Activated naive CD8-positive, alpha-beta T cell treated with anti-CD3 and anti-CD28 coated beads for 36 hours (primary cell): Measurements from ENCODE around the gene COBL. TPM values are rescaled to one million over a fixed set of nuclear protein-coding genes. Genes with fewer than 3 reads are reported as not detected.

ENCODE experiments used
- DNase-seq: peaks from one replicate; pipeline ENCODE4 v3.0.0; 2021
- H3K27ac Mint-ChIP-seq: one replicate; pipeline ENCODE4 v1.8.0; 2022; ENCODE audit warnings: mild to moderate bottlenecking, moderate library complexity, mixed read lengths
- H3K27me3 Mint-ChIP-seq: one replicate; pipeline ENCODE4 v1.8.0; 2022; ENCODE audit warnings: mild to moderate bottlenecking, mixed read lengths
- H3K36me3 Mint-ChIP-seq: one replicate; pipeline ENCODE4 v1.8.0; 2021; ENCODE audit warnings: mild to moderate bottlenecking, mixed read lengths
- H3K4me1 Mint-ChIP-seq: one replicate; pipeline ENCODE4 v1.8.0; 2021; ENCODE audit warnings: mixed read lengths
- H3K4me3 Mint-ChIP-seq: one replicate; pipeline ENCODE4 v1.8.0; 2022; ENCODE audit warnings: mild to moderate bottlenecking, moderate library complexity, mixed read lengths
- H3K9me3 Mint-ChIP-seq: one replicate; pipeline ENCODE4 v1.8.0; 2022; ENCODE audit warnings: mixed read lengths
- total RNA-seq, 2 experiments: library from RNA; stranded (reverse); gene quantifications; one replicate each; pipeline ENCODE4 v1.2.3, GENCODE V29; 2021

Gene COBL
- total RNA-seq, 2 experiments from 2014 or later = not detected

DNA sequence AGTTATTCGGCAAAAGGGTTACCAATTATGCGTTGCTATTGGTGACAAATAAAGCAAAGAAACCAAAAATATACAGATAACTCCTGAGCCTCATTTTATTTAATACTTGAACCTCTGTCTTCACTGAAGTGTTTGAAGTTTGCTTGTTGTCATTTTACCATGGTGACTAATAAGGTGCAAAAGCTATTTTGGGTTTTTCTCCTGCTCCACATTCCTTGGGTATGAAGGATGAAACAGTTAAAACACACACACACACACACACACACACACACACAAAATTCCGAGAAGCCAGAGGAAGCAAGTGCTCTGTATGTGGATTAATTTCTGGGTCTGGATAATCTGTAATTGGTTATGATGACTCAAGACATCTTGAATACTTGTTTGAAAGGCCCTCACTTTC, 246.5 kb downstream of the COBL start:
- Mint-ChIP-seq H3K9me3 (no peaks in the 10 kb centered on the region), H3K27me3 (no peaks in the 10 kb centered on the region), H3K4me3 (no peak overlapping the region), H3K27ac (no peak overlapping the region), H3K36me3 (no peaks in the 10 kb centered on the region), H3K4me1 (no peaks in the 10 kb centered on the region)
- DNase-seq = no peak

DNA sequence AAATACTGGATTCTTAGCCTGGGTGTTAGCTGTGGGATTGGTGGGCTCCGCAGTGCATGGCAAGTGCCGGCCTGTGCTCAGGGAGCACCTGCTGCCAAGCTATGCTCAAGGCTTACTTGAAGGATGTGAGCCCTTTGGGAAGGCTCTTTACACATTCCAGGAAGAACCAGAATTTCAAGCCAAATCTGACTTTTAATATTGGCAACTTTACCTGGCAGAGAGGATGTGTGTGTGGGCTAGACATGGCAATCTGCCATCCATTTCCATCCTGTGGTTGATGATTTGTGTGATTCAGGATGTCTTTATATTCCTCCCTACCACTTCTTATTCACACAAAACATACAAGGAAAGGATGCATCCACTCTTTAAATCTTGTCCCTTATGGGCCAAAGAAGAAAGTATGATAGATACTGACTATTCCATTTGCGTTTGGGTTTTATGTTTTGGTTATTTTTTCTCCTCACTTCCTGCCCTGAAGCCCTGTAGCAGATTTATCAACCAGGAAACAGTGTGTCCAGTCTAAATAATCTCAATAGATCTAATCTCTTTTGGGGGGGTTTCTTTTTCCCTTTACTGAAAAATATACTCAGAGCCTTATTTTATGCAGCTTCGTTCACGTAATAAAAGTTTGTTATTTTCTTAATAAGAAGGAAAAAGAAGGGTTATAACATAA, 247.1 kb downstream of the COBL start:
- no peaks in the 10 kb centered on the region for H3K36me3 Mint-ChIP-seq
- no peak overlapping the region for H3K4me3 Mint-ChIP-seq
- no peak overlapping the region for H3K27ac Mint-ChIP-seq
- DNase-seq = no peak
- H3K9me3 Mint-ChIP-seq = no peaks in the 10 kb centered on the region
- H3K4me1 Mint-ChIP-seq = no peaks in the 10 kb centered on the region
- no peaks in the 10 kb centered on the region for H3K27me3 Mint-ChIP-seq

DNA sequence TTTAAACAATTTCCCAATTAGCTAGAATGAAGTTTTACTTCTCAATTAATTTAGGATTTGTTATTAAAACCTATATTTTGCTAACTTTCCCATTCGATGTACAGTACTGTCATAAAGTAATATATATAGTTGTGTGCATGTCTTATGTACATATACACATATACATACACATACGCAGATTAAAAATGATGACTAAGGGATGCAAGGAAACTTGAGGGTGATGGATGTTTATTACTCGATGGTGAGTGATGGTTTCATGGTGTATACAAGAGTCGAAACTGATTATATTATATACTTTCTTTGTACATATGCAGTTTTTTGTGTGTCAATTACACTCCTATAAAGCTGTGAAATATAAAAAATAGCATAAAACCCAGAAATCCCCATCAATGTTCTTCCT, 248.2 kb downstream of the COBL start:
- Mint-ChIP-seq H3K27ac (no peak overlapping the region), H3K36me3 (no peaks in the 10 kb centered on the region), H3K4me1 (no peaks in the 10 kb centered on the region), H3K27me3 (no peaks in the 10 kb centered on the region), H3K4me3 (no peak overlapping the region), H3K9me3 (no peaks in the 10 kb centered on the region)
- DNase-seq = no peak

DNA sequence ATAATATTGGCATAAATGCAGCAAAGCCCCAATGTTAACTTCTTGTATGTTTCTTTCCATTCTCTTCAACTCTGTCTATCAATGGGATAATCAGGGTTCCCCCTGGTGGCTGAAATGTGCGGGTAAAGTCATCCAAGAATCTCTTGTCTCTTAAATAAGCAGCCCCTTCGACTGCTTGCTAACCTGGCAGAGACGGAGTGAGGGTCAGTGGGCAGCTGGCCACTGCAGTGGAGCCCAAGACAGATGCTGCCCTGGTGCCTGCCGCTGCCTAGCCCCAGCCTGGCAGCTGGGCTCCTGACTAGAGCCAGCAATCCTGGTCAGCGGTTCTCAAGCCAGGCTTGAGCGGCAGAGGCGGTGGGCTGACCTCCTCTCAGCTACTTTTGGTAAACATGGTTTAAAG, 248.9 kb downstream of the COBL start:
- H3K27me3 Mint-ChIP-seq = no peaks in the 10 kb centered on the region
- no peaks in the 10 kb centered on the region for H3K36me3 Mint-ChIP-seq
- no peaks in the 10 kb centered on the region for H3K4me1 Mint-ChIP-seq
- peak; percentile 15 for DNase-seq
- no peaks in the 10 kb centered on the region for H3K9me3 Mint-ChIP-seq
- H3K27ac Mint-ChIP-seq = no peak overlapping the region
- H3K4me3 Mint-ChIP-seq = no peak overlapping the region

DNA sequence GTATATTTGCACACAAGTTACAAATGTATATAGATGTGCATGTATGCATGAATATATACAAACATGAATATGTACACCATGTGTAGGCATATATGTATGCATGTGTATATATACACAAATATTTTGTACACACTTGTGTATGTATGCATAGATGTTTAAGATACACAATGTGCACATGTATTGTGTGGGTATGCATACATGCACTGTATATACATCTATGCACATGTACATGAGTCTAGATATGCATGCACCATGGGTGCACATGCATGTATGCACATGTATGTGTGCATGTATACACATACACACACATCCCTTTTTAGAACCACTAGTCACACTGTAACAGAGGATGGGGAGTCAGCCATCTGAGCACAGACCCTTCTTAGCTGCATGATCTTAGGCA, 249.4 kb downstream of the COBL start:
- Mint-ChIP-seq H3K27me3 (no peaks in the 10 kb centered on the region), H3K4me3 (no peak overlapping the region), H3K27ac (no peak overlapping the region), H3K4me1 (no peaks in the 10 kb centered on the region), H3K9me3 (no peaks in the 10 kb centered on the region), H3K36me3 (no peaks in the 10 kb centered on the region)
- no peak for DNase-seq

DNA sequence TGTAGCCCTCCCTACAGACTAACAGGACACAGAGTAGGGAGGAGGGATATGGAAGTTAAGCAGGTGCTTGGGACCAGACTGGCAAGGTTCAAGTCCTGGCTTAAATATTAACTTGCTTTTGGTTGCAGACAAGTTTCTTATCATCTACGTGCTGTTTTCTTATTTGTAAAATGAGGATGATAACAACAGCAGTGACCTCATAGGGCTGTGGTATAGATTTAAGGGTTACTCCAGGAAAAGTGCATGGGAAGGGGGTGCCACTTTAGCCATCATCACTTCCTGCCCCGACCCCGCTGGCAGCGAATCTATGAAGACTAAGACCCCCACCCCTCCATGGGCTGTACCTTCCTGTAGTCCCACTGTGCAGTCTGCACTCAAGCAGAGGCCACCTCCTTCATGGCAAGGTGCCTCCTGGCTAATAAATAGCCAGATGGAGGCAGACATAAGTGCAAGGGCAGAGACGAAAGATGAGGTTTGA, 250.2 kb downstream of the COBL start:
- no peaks in the 10 kb centered on the region for H3K27me3 Mint-ChIP-seq
- DNase-seq = no peak
- no peak overlapping the region for H3K27ac Mint-ChIP-seq
- H3K9me3 Mint-ChIP-seq = no peaks in the 10 kb centered on the region
- H3K4me3 Mint-ChIP-seq = no peak overlapping the region
- H3K36me3 Mint-ChIP-seq = no peaks in the 10 kb centered on the region
- no peaks in the 10 kb centered on the region for H3K4me1 Mint-ChIP-seq

DNA sequence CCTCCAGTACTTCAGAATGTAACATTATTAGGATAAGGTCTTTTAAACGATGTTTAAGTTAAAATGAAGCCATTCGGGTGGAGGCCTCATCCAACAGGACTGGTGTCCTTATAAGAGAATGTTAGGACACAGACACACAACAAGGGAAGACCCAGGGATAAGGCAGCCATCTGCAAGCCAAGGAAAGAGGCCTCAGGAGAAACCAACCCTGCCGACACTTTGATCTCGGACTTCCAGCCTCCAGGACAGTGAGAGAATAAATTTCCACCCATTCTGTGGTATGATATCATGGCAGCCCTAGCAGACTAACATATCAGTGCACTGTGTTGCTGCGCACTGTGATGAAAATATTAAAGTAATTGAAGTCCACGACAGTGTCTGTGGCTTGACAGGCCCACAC, 250.8 kb downstream of the COBL start:
- H3K27ac Mint-ChIP-seq = no peak overlapping the region
- no peaks in the 10 kb centered on the region for H3K4me1 Mint-ChIP-seq
- no peak overlapping the region for H3K4me3 Mint-ChIP-seq
- DNase-seq = no peak
- no peaks in the 10 kb centered on the region for H3K9me3 Mint-ChIP-seq
- H3K36me3 Mint-ChIP-seq = no peaks in the 10 kb centered on the region
- H3K27me3 Mint-ChIP-seq = no peaks in the 10 kb centered on the region

DNA sequence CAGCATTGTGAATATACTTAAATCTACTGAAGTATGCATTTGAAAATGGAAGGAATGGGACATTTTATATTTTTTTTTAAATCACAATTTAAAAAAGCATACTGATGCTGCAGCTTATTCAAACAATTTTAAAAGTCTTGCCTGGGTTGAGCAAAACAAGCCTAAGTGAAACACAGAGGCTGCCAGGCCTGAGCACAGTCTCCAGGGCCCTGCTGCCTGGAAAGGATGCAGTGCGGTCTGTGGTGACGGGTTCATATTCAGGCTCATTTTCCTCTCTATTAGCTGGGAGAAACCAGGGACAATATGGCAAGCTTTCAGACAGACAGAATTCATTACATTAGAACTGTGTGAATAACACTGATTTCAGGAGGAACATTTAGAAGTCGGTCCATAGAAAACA, 251.9 kb downstream of the COBL start:
- Mint-ChIP-seq H3K9me3 (no peaks in the 10 kb centered on the region), H3K4me3 (no peak overlapping the region), H3K27me3 (no peaks in the 10 kb centered on the region), H3K27ac (no peak overlapping the region), H3K36me3 (no peaks in the 10 kb centered on the region), H3K4me1 (no peaks in the 10 kb centered on the region)
- DNase-seq = no peak

DNA sequence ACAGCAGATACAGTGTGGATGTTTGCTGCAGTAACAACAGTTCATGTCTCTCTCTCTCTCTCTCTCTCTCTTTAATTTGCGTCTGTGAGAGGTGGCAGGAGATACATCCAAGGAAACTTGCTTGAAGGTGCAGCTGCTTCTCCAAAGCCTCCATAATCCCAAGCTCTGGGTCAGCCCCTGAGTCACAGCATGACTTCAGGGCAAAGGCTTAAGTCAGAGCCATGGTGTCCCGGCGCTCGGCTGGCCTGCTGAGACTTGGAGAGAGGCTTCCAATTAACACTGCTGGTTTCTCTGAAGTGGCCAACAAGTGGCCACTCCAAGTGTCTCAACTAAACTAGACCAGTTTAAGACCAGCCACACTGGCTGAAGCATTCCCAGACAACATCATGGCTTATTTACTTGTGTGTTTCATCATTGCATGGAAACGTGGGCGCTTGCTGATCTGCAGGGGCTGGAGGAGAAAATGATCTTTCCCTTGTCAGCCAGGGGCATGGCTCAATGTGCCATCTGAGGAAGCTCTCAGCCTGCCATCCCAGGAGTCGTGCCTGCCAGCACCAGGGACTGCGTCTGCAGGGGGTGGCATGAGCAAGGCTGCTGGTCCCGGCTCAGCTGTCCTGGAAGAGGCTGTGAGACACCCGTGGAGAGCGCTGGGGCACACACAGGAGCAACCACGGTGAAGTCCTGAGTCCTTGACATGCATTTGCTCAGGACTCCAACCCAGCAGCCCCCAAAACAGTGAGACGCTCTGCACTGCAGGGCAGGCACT, 254.2 kb downstream of the COBL start:
- DNase-seq = no peak
- no peak overlapping the region for H3K27ac Mint-ChIP-seq
- no peaks in the 10 kb centered on the region for H3K4me1 Mint-ChIP-seq
- H3K36me3 Mint-ChIP-seq = no peaks in the 10 kb centered on the region
- H3K9me3 Mint-ChIP-seq = no peaks in the 10 kb centered on the region
- H3K4me3 Mint-ChIP-seq = no peak overlapping the region
- no peaks in the 10 kb centered on the region for H3K27me3 Mint-ChIP-seq

DNA sequence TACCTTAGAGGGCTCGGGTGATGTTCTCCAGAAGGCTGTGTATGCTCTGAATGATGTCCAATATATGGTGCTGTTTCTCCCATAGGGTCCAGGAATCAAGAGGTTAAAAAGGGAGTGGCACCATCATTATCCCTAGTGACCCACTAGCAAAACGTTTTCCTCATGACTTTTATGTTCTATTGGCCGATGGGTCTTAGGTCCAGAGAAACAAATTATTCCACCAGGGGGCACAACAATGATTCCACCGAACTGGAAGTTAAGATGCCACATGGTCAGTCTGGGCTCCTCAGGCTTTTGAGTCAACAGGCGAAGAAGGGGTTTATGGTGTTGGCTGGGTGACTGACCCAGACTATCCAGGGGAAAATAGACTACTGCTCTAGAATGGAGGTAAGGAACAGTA, 256.1 kb downstream of the COBL start:
- DNase-seq = no peak
- H3K27me3 Mint-ChIP-seq = no peaks in the 10 kb centered on the region
- no peaks in the 10 kb centered on the region for H3K4me1 Mint-ChIP-seq
- no peaks in the 10 kb centered on the region for H3K36me3 Mint-ChIP-seq
- H3K27ac Mint-ChIP-seq = no peak overlapping the region
- H3K9me3 Mint-ChIP-seq = no peaks in the 10 kb centered on the region
- H3K4me3 Mint-ChIP-seq = no peak overlapping the region

DNA sequence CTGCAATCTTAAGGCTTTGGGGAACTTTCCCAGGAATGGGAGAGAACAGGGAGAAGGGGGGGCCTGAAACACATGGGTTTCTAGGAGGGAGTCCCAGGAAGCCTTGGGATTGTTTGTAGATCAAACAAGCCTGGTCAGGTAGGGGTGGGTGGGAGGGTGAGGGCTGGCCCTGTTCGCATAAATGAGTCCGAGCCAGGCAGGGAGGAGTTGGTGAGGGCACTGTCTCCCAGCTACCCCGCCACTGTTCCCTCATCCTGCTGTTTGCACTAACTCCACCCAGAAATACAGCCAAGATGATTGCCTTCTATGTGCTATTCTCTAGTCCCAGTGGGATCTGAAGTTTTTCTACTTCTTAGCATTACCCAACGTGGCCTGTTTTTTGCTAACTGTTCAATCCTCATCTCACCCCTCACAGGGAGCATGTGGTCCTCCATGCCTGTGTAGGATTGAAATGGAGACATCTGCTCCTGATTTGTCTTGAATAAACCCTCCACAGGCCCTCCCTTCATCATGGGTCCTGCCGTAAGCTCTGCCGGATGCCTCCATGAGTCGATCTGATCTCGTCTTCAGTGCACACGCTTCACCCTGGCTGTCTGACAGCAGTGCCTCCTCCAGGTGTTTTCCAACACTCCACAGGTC, 257.0 kb downstream of the COBL start:
- Mint-ChIP-seq H3K36me3 (no peaks in the 10 kb centered on the region), H3K27ac (no peak overlapping the region), H3K4me3 (no peak overlapping the region), H3K27me3 (no peaks in the 10 kb centered on the region), H3K9me3 (no peaks in the 10 kb centered on the region), H3K4me1 (no peaks in the 10 kb centered on the region)
- no peak for DNase-seq

DNA sequence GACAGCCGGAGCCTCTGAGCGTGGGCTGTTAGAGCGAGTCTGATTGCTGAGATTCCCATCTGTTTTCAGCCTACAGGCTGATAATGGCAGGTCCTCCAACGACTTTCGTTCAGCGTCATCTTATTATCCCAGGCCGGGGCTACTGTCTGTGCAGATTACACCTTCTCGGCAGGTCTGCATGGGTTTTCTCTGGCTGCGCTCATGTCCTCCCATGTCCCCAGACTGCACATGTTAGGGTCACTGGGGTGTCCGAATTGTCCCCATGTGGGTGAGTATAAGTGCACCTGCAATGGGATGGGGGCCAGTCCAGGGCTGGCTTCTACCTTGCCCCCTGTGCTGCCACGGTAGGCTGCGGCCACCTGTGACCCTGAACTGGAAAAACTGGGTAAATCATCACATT, 257.8 kb downstream of the COBL start:
- Mint-ChIP-seq H3K27ac (no peak overlapping the region), H3K27me3 (no peaks in the 10 kb centered on the region), H3K4me3 (no peak overlapping the region), H3K4me1 (no peaks in the 10 kb centered on the region), H3K36me3 (no peaks in the 10 kb centered on the region), H3K9me3 (no peaks in the 10 kb centered on the region)
- no peak for DNase-seq

DNA sequence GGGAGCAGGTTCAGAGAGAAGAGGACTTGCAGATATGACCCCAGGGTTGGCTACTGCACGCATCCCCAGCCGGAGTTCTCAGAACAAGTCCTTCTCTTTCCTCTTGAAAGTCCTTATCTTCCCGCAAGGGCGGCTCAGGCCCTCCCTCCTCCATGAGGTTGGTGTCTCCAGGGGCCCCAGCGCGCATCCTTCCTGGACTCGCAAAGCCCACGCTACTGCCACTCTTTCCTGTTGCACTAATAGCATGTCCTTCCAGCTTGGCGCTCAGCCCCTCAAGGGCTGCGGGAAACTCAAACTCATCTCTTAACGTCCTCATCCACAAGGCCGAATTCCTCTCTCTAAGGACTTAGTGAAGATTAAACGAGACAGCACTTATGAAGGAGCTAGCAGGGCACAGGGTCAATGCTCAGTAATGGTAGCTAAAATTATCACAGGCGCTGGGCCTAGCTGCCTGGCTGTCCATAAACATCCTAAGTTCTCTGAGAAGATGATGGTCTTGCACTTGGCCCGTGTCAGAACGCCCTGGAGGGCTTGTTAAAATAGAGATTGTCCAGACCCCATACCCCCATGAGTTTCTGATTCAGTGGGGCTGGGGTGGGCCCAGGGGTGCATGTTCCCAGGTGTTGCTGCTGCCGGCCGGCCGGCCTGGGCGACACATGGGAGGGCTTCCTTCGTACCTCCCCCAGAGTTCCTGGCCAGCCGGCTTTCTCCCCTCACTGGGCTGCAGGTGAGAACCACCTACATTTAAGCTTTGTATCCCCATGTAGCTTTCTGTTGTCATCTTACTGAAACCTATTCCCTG, 261.4 kb downstream of the COBL start:
- Mint-ChIP-seq H3K9me3 (no peaks in the 10 kb centered on the region), H3K36me3 (no peaks in the 10 kb centered on the region), H3K27me3 (no peaks in the 10 kb centered on the region), H3K4me1 (no peaks in the 10 kb centered on the region), H3K4me3 (no peak overlapping the region), H3K27ac (no peak overlapping the region)
- no peak for DNase-seq

DNA sequence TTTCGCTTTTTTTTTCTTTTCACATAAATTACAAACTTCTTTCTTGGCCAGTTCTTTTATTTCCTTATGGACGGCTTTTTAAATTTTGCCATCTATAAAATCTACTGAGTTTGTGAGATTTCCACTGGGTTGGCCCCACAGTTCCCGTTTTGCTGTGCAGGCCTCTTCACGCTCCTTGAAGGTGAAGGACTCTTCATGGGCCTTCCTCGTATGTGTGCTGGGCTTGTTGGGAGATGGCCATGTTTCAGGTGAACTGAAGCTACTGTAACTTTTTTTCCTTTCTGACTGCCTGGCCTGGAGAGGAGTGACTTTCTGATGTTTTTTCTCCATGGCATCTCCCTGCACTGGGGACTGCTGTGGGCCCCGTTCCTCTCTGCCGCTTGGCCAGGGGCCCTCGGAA, 262.4 kb downstream of the COBL start:
- H3K4me1 Mint-ChIP-seq = no peaks in the 10 kb centered on the region
- no peaks in the 10 kb centered on the region for H3K27me3 Mint-ChIP-seq
- no peak overlapping the region for H3K4me3 Mint-ChIP-seq
- H3K36me3 Mint-ChIP-seq = no peaks in the 10 kb centered on the region
- no peak overlapping the region for H3K27ac Mint-ChIP-seq
- no peaks in the 10 kb centered on the region for H3K9me3 Mint-ChIP-seq
- DNase-seq = no peak
